GM18909 (cell line): ENCODE data around the gene NOS1AP.

Source experiments
- ATAC-seq: cut with Tn5 transposase; IDR thresholded peaks from one replicate; pipeline ENCODE4 v1.9.1; 2021; ENCODE audit warnings: mild to moderate bottlenecking; ENCODE audit not compliant: unreplicated experiment, poor library complexity

Gene NOS1AP

GRCh38 chr1:162315673-162316072, 246.2 kb downstream of the NOS1AP start:
- no peak for ATAC-seq

GRCh38 chr1:162316187-162316586, 246.7 kb downstream of the NOS1AP start:
- ATAC-seq, result no peak

GRCh38 chr1:162317621-162318020, 248.1 kb downstream of the NOS1AP start:
- no peak for ATAC-seq

- no peak for ATAC-seq
These were observed 250.1 kb downstream of the NOS1AP start for GRCh38 chr1:162319493-162320175.

- no peak for ATAC-seq
These were observed 252.4 kb downstream of the NOS1AP start for GRCh38 chr1:162321809-162322422.

- no peak for ATAC-seq
These were observed 253.5 kb downstream of the NOS1AP start for GRCh38 chr1:162323023-162323422.

DNA sequence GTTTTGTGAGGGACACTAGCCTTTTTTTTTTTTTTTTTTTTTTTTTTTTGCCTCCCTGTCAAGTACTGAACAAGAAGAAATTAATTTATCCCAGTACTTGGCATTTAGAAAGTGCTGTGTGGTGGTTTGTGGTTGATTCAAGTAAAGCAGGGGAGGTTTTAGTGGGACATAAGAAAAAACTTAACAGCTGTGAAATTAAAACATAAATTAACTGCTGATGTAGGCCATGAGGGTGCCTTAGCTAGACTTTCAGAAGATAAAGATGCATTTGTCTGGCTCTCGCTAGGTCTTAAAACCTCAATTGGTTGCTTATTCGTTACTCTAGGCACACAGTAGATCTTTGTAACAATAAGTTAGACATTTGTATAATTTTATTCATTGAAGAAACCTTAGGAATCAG, 254.9 kb downstream of the NOS1AP start:
- ATAC-seq, result no peak

- ATAC-seq, result no peak
These were observed 257.1 kb downstream of the NOS1AP start for GRCh38 chr1:162326559-162326958.

DNA sequence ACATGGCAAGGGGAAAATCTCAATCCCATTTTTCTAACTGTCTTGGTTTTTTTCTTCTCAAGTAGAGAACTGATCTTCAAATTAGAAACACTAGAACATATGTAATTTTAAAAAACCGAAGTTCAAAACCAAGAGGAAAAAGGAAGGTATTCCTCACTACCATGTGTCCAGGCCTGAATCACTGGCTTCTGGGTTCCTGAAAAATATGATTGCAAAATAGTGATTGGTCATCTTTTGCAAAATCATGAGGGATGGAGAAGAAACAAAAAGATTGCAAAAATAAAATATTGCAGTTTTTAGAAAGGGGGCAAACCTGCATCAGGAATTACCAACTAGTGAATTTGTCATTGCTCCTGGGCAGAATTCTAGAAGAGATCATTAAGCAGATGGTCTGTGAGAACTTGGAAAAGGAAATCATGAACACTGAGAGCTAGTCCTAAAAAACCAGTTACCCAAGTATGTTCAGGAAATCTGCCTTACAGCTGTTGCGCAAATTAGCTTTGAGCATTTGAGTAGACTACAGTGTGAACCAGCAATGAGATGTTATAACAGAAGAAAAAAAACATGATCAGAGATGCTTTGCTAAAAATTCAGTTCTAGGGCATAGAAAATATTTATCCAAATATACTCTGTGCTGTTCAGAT, 257.8 kb downstream of the NOS1AP start:
- no peak for ATAC-seq

DNA sequence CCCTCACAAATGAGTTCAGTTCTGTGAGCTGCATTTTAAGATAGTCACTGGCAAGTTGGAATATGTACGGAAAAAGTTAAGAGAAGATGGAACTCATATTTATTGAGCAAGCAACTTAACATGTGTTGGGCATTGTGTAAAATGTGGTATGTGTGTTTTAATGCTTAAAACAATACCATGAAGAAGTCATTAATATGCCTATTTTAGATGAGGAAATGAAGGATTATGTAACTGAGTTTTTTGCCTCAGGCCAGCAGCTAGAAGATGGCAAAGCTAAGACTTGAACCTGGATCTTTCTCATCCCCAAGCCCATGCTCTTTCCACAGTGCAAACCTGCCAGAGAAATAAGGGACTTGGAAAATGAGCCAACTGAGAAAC, 258.3 kb downstream of the NOS1AP start:
- no peak for ATAC-seq

DNA sequence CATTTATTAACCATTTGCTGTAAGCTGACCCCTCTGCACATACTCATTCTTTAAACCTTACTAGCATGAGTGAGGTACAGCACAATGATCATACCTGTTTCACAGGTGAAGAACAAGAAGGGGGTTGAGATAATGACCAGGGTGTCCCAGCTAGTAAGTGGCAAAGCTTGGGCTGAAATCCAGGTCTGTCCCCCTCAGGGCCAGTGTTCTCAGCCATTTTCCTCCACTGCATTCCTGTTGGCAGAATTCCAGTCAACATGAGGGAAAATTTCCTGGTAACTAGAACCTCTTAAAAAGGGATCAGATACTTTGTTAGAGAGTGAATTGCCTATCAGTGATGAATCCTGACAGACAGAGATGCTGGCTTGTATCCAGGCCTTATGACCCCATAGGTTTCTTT, 259.0 kb downstream of the NOS1AP start:
- no peak for ATAC-seq

DNA sequence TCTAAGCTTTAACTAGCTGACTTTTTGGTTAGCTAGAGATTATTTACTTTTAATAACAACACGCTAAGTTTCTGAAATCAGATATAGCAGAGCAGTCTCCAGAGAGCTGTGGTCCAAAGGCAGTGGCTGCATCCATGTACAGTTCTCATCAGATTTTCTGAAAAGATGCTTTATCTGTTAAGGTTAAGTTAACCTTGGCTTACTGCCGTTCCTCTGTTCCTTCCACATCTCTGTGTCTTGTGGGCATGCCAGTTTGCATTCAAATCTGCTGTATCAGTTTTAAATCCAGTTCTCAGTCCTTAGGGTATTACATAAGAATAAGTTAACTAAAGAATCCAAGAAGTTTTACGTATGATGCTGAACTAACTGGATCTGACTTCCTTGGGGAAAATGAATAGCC, 260.3 kb downstream of the NOS1AP start:
- ATAC-seq, result no peak

- ATAC-seq, result no peak
These were observed 264.5 kb downstream of the NOS1AP start for GRCh38 chr1:162333991-162334390.

- no peak for ATAC-seq
These were observed 265.6 kb downstream of the NOS1AP start for GRCh38 chr1:162335126-162335525.

DNA sequence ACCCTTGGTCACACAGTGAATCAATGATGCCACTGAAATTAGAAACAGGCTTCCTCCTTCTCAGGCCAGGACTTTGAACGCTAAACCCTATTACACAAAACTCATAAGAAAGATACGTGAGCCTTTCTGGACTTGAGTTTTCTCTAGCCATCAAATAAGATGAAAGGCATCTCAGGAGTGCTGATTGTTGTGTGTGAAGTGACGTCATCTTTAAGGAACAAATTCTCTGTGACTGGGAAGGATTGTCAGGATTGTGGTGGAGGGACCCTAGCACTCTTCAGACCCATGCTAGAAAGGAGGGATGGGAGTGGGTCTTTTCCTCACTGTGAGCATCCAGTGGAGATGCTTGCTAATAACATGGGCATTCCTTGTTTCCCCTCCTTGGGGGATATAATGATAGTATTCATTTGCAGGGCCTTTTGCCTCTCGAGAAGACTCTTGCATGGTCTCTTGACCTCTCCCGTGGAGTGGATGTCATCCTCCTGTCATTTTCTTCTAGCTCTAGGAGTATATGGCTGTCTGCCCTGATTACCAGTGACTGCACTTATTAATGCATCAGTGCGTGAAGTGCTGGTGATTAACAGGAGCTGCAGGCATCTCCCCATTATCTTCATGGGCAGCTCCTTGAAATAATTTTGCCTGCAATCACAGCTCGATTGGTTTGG, 267.3 kb downstream of the NOS1AP start:
- no peak for ATAC-seq

GRCh38 chr1:162342452-162342983, 273.0 kb downstream of the NOS1AP start:
- no peak for ATAC-seq

GRCh38 chr1:162343470-162343869, 274.0 kb downstream of the NOS1AP start:
- ATAC-seq, result no peak

- ATAC-seq, result no peak
These were observed 277.8 kb downstream of the NOS1AP start for GRCh38 chr1:162347281-162347680.

DNA sequence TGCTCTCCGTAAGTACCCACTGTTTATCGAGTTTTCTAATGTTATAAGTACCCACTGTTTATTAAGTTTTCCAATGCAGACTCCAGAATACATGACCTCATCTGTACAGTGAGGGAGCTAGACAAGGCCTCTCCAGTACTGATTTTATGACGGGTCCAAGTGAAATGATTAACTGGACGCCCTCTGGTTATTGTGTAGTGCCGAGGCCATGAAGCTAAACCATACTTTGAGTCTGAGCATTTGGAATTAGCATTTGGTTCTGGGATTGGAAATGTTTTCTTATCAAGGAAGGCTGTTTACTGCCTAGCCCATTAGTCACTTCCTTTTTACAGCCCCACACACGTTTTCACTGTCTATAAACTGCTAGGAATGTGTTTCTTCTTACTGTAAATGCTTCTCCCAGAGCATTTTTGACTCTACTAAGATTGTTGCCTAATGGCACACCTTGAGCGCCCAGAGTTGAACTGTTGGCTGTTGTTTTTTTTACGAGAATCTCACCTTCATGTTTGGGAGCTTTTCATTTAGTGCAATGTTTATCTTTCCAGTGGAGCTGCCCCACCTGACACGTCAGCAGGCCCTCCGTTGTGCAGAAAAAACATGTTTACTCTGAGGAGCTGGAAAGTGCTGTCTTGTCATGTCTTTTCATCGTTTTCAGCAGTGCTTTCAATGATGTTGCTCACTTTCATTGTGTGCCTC, 280.3 kb downstream of the NOS1AP start:
- no peak for ATAC-seq

DNA sequence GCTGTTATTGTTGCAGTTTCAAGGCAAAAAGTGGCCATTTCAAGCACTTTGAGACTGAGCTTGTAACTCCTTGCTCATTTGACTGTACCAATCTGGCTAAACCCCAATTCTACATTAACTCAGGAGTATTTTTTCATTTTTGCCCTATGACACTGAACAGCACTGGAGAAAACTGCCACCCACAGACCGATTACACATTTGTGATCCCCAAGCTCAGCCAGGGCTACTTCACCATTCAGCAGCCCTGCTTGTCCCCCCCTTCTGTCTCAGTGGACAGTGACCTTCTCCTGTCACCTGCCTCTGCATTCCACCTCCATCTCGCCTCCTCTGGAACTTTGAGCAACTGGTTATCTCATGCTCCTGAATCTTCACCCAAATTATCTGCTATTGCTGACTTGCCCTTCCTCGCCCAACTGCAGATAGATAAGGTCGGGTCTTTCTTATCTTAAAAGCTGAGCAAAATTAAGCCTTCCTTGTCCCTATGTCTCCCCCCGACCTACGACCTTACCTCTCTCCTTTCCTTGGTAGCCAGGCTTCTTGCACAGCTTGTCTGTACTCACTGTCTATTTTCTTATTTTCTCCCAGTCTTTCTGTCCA, 281.9 kb downstream of the NOS1AP start:
- ATAC-seq, result no peak
